Neural progenitor cell (in vitro differentiated cells): ENCODE measurements around the gene ATG16L1. TPM values are rescaled to one million over a fixed set of nuclear protein-coding genes. Genes with fewer than 3 reads are reported as not detected.

Source experiments
- DNase-seq: peaks from one replicate; pipeline ENCODE4 v3.0.0-alpha.2; 2016; ENCODE audit warnings: low spot score
- H2AFZ ChIP-seq: fragments of 200-600 bp; sonication (generic); replicated peaks from 2 replicates; pipeline ENCODE4 v1.6.1; 2016; ENCODE audit warnings: antibody characterized with exemption
- H3F3A ChIP-seq: fragments of 200-600 bp; sonication (generic); 2 replicates; pipeline ENCODE4 v1.6.1; 2016; ENCODE audit warnings: antibody characterized with exemption, low read depth
- H3K27ac ChIP-seq: fragments of 200-600 bp; sonication (generic); 2 replicates; pipeline ENCODE4 v1.5.1; 2016; ENCODE audit warnings: mild to moderate bottlenecking
- H3K27me3 ChIP-seq: fragments of 200-600 bp; sonication (generic); 2 replicates; pipeline ENCODE4 v1.6.1; 2016; ENCODE audit warnings: mild to moderate bottlenecking, moderate library complexity
- H3K36me3 ChIP-seq: fragments of 200-600 bp; sonication (generic); 2 replicates; pipeline ENCODE4 v1.5.1; 2016
- H3K4me1 ChIP-seq: fragments of 200-600 bp; sonication (generic); 2 replicates; pipeline ENCODE4 v1.6.1; 2016; ENCODE audit warnings: mixed run types
- H3K4me2 ChIP-seq: fragments of 200-600 bp; sonication (generic); 2 replicates; pipeline ENCODE4 v1.6.1; 2016
- H3K4me3 ChIP-seq: fragments of 200-600 bp; sonication (generic); 2 replicates; pipeline ENCODE4 v1.5.1; 2016
- H3K79me2 ChIP-seq: fragments of 200-600 bp; sonication (generic); 2 replicates; pipeline ENCODE4 v1.6.1; 2016; ENCODE audit warnings: low read depth
- H3K9ac ChIP-seq: fragments of 200-600 bp; sonication (generic); 2 replicates; pipeline ENCODE4 v1.6.1; 2016
- H3K9me3 ChIP-seq: fragments of 200-600 bp; sonication (generic); 2 replicates; pipeline ENCODE4 v1.5.1; 2016; ENCODE audit warnings: low read depth
- H4K20me1 ChIP-seq: fragments of 200-600 bp; sonication (generic); 2 replicates; pipeline ENCODE4 v1.6.1; 2016; ENCODE audit warnings: low read depth
- H3K27ac Mint-ChIP-seq: 3 replicates; pipeline ENCODE4 v1.8.0; 2021; ENCODE audit warnings: mixed read lengths
- H3K27me3 Mint-ChIP-seq: 2 replicates; pipeline ENCODE4 v1.8.0; 2022; ENCODE audit warnings: low read depth, mild to moderate bottlenecking, inconsistent platforms, moderate library complexity, mixed read lengths; ENCODE audit not compliant: insufficient read depth
- H3K36me3 Mint-ChIP-seq: 3 replicates; pipeline ENCODE4 v1.8.0; 2021; ENCODE audit warnings: mixed read lengths
- H3K4me1 Mint-ChIP-seq: 3 replicates; pipeline ENCODE4 v1.8.0; 2021; ENCODE audit warnings: mixed read lengths
- H3K4me3 Mint-ChIP-seq: 3 replicates; pipeline ENCODE4 v1.8.0; 2021; ENCODE audit warnings: mild to moderate bottlenecking, moderate library complexity, mixed read lengths
- H3K9me3 Mint-ChIP-seq: 3 replicates; pipeline ENCODE4 v1.8.0; 2020; ENCODE audit warnings: mixed read lengths
- CTCF ChIP-seq: fragments of 200-600 bp; sonication (generic); IDR thresholded peaks from 2 replicates; pipeline ENCODE4 v1.5.1; 2017; ENCODE audit warnings: antibody characterized with exemption, mild to moderate bottlenecking
- EZH2 ChIP-seq: fragments of 200-600 bp; sonication (generic); IDR thresholded peaks from 2 replicates; pipeline ENCODE4 v1.6.1; 2017; ENCODE audit warnings: antibody characterized with exemption, mild to moderate bottlenecking, moderate library complexity
- EZH2phosphoT487 ChIP-seq: fragments of 200-600 bp; sonication (generic); IDR thresholded peaks from 2 replicates; pipeline ENCODE4 v1.6.1; 2017; ENCODE audit warnings: antibody characterized with exemption
- total RNA-seq: library from RNA; depleted of rRNA; stranded (reverse); fragments of >200 nt; gene quantifications from 2 replicates; pipeline ENCODE4 v1.2.3, GENCODE V29; 2015; ENCODE audit warnings: low replicate concordance

ATG16L1 gene
- total RNA-seq, 1 donor from 2014 or later = 25.3 TPM

GRCh38 chr2:233271693-233272092 is 20.2 kb downstream of the ATG16L1 start:
- no peak overlapping the region for H2AFZ ChIP-seq
- TF ChIP-seq EZH2phosphoT487 (no peak), EZH2 (no peak), CTCF (no peak)
- H3K27me3 Mint-ChIP-seq = peaks cover 2% of the 10 kb centered on the region
- H3K9me3 ChIP-seq = no peaks in the 10 kb centered on the region
- no peaks in the 10 kb centered on the region for H3K79me2 ChIP-seq
- H4K20me1 ChIP-seq = no peaks in the 10 kb centered on the region
- DNase-seq = no peak
- H3K4me2 ChIP-seq = no peak overlapping the region
- H3F3A ChIP-seq = no peaks in the 10 kb centered on the region
- no peak overlapping the region for H3K4me3 ChIP-seq
- H3K27ac ChIP-seq = no peak overlapping the region
- H3K27ac Mint-ChIP-seq = no peak overlapping the region
- H3K4me1 Mint-ChIP-seq = no peaks in the 10 kb centered on the region
- no peak overlapping the region for H3K4me3 Mint-ChIP-seq
- H3K27me3 ChIP-seq = no peaks in the 10 kb centered on the region
- no peaks in the 10 kb centered on the region for H3K4me1 ChIP-seq
- no peak overlapping the region for H3K9ac ChIP-seq
- H3K9me3 Mint-ChIP-seq = no peaks in the 10 kb centered on the region
- peaks cover 20% of the 10 kb centered on the region for H3K36me3 Mint-ChIP-seq
- H3K36me3 ChIP-seq = no peaks in the 10 kb centered on the region

GRCh38 chr2:233273120-233273519 is 21.6 kb downstream of the ATG16L1 start:
- Histone ChIP-seq H3K9me3 (no peaks in the 10 kb centered on the region), H3K36me3 (no peaks in the 10 kb centered on the region), H3K4me3 (no peak overlapping the region), H3K27me3 (no peaks in the 10 kb centered on the region), H3K4me2 (no peak overlapping the region), H3K79me2 (no peaks in the 10 kb centered on the region), H3K27ac (no peak overlapping the region), H2AFZ (no peak overlapping the region), H4K20me1 (no peaks in the 10 kb centered on the region), H3K9ac (no peak overlapping the region), H3K4me1 (no peaks in the 10 kb centered on the region), H3F3A (no peaks in the 10 kb centered on the region)
- Mint-ChIP-seq H3K4me1 (no peaks in the 10 kb centered on the region), H3K27me3 (peaks cover 2% of the 10 kb centered on the region), H3K36me3 (peaks cover 21% of the 10 kb centered on the region), H3K9me3 (no peaks in the 10 kb centered on the region), H3K4me3 (no peak overlapping the region), H3K27ac (no peak overlapping the region)
- DNase-seq = no peak
- no peak for TF ChIP-seq EZH2
- no peak for TF ChIP-seq CTCF
- TF ChIP-seq EZH2phosphoT487 = no peak

- peaks cover 22% of the 10 kb centered on the region for H3K36me3 Mint-ChIP-seq
- no peaks in the 10 kb centered on the region for H3K27me3 ChIP-seq
- no peaks in the 10 kb centered on the region for H3K79me2 ChIP-seq
- DNase-seq = no peak
- no peaks in the 10 kb centered on the region for H3K9me3 Mint-ChIP-seq
- no peaks in the 10 kb centered on the region for H4K20me1 ChIP-seq
- no peak overlapping the region for H3K27ac ChIP-seq
- H3K4me1 ChIP-seq = no peaks in the 10 kb centered on the region
- no peak for TF ChIP-seq CTCF
- TF ChIP-seq EZH2 = no peak
- TF ChIP-seq EZH2phosphoT487 = no peak
- H3K4me2 ChIP-seq = no peak overlapping the region
- no peak overlapping the region for H3K4me3 Mint-ChIP-seq
- no peaks in the 10 kb centered on the region for H3K36me3 ChIP-seq
- no peak overlapping the region for H3K4me3 ChIP-seq
- no peaks in the 10 kb centered on the region for H3F3A ChIP-seq
- no peaks in the 10 kb centered on the region for H3K4me1 Mint-ChIP-seq
- peaks cover 2% of the 10 kb centered on the region for H3K27me3 Mint-ChIP-seq
- H2AFZ ChIP-seq = no peak overlapping the region
- no peaks in the 10 kb centered on the region for H3K9me3 ChIP-seq
- H3K9ac ChIP-seq = no peak overlapping the region
- H3K27ac Mint-ChIP-seq = no peak overlapping the region
These were observed 23.8 kb downstream of the ATG16L1 start for GRCh38 chr2:233275223-233275622.
